OCI-LY7 (cell line): ENCODE data around the gene AUTS2. TPM values are rescaled to one million over a fixed set of nuclear protein-coding genes. Genes with fewer than 3 reads are reported as not detected.

Source experiments
- BruUV-seq: library from RNA; stranded (reverse); fragments of 400-500 nt; replicated peaks from 2 replicates; lab custom pipeline; 2021; lab: Mats Ljungman, UMichigan
- CTCF ChIA-PET: fragments of 300-600 bp; sonication (Branson Sonifier 250); formaldehyde crosslinking; loops from one replicate; lab custom pipeline; 2022; ENCODE audit warnings: antibody characterized with exemption; ENCODE audit not compliant: unreplicated experiment; lab: Charles Lee
- POLR2A ChIA-PET: fragments of 300-600 bp; sonication (Branson Sonifier 250); formaldehyde crosslinking; loops from one replicate; lab custom pipeline; 2022; ENCODE audit warnings: antibody characterized with exemption; lab: Charles Lee
- DNase-seq: peaks from one replicate; pipeline ENCODE4 v3.0.0-alpha.2; 2015; ENCODE audit warnings: low spot score
- H2AFZ ChIP-seq: fragments of 200-600 bp; sonication (generic), shearing (Covaris generic); 2 replicates; pipeline ENCODE4 v1.6.1; 2014; ENCODE audit warnings: mild to moderate bottlenecking, antibody characterized with exemption, low read length, moderate library complexity
- H3K27ac ChIP-seq: fragments of 200-600 bp; sonication (generic); 2 replicates; pipeline ENCODE4 v1.5.1; 2014; ENCODE audit warnings: mixed run types, low read depth, mild to moderate bottlenecking, moderate library complexity, low read length, inconsistent platforms; ENCODE audit not compliant: poor library complexity, severe bottlenecking
- H3K36me3 ChIP-seq: fragments of 200-600 bp; sonication (generic); 2 replicates; pipeline ENCODE4 v1.6.1; 2014; ENCODE audit warnings: mild to moderate bottlenecking, antibody characterized with exemption, low read length, moderate library complexity, mixed read lengths; ENCODE audit not compliant: insufficient read depth
- H3K4me1 ChIP-seq: fragments of 200-600 bp; sonication (generic); 2 replicates; pipeline ENCODE4 v1.5.1; 2014; ENCODE audit warnings: mild to moderate bottlenecking, low read length; ENCODE audit not compliant: insufficient read depth, poor library complexity, severe bottlenecking
- H3K4me2 ChIP-seq: fragments of 200-600 bp; sonication (generic); 2 replicates; pipeline ENCODE4 v1.6.1; 2014; ENCODE audit warnings: mild to moderate bottlenecking, low read length
- H3K4me3 ChIP-seq: fragments of 200-600 bp; sonication (generic); 2 replicates; pipeline ENCODE4 v1.5.1; 2014; ENCODE audit warnings: mild to moderate bottlenecking, low read depth, low read length; ENCODE audit not compliant: poor library complexity, severe bottlenecking
- H3K79me2 ChIP-seq: fragments of 200-600 bp; sonication (generic); 2 replicates; pipeline ENCODE4 v1.6.1; 2016; ENCODE audit warnings: low read depth, mild to moderate bottlenecking, low read length, moderate library complexity, mixed read lengths; ENCODE audit not compliant: insufficient read depth
- H3K9me2 ChIP-seq: fragments of 200-600 bp; sonication (generic); 2 replicates; pipeline ENCODE4 v1.6.1; 2016; ENCODE audit warnings: mild to moderate bottlenecking, low read length, mixed read lengths; ENCODE audit not compliant: insufficient read depth
- H3K9me3 ChIP-seq: fragments of 200-600 bp; sonication (generic); 2 replicates; pipeline ENCODE4 v1.6.1; 2014; ENCODE audit warnings: mild to moderate bottlenecking, mixed run types, low read length, mixed read lengths
- H4K20me1 ChIP-seq: fragments of 200-600 bp; sonication (generic); 2 replicates; pipeline ENCODE4 v1.6.1; 2014; ENCODE audit warnings: mild to moderate bottlenecking, antibody characterized with exemption, low read length, moderate library complexity, mixed read lengths; ENCODE audit not compliant: insufficient read depth
- EZH2phosphoT487 ChIP-seq: fragments of 200-600 bp; sonication (generic); IDR thresholded peaks from 2 replicates; pipeline ENCODE4 v1.6.1; 2018; ENCODE audit warnings: low read depth, borderline replicate concordance, mild to moderate bottlenecking, mixed run types, antibody characterized with exemption, low read length, moderate library complexity, mixed read lengths
- intact Hi-C: fragments of 100-400 bp; cut with micrococcal nuclease; formaldehyde crosslinking; loops from one replicate; pipeline ENCODE4 v1.10.0; 2022; ENCODE audit not compliant: unreplicated experiment
- total RNA-seq, 2 experiments: library from RNA; depleted of rRNA in 1 of 2; stranded (reverse); fragments of >200 nt in 1 of 2; shearing (Covaris generic) in 1 of 2; gene quantifications; 2 replicates each; pipeline ENCODE4 v1.2.3, GENCODE V29; 2014 to 2022
- TF ChIP-seq, protein P1 (sequence below): fragments of 200-600 bp; sonication (generic); conservative IDR thresholded peaks from 2 replicates; pipeline ENCODE4 v1.5.1; 2014; ENCODE audit warnings: mild to moderate bottlenecking, antibody characterized with exemption, low read length, moderate library complexity, mixed read lengths

AUTS2 gene
- total RNA-seq, 2 experiments from 2014 or later, result 37.9 to 78.5 TPM

DNA sequence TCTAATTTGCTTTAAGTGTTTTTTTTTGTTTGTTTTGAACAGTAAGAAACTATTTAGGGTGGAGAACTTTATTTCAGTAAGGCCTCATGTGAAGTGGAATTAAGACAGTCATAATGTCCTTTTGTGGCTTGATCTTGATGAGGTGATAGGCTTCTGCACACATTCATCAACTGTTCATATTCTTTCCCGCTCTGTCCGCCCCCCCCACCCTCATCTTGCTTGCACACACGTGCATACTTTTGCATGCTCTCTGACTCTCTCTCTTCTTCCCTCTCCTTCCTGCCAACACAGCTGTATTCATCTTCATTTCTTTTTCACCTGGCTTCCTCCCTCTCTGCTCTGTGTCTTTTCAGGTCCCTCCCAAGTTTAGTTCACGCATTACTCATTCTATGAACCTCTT is 429.6 kb downstream of the AUTS2 start:
- peak; percentile 82 for DNase-seq
- no peaks in the 10 kb centered on the region for H3K9me2 ChIP-seq
- ChIA-PET CTCF (interaction anchor here (0.7 kb wide), 1 partner anchor 426 kb away, joined by 3 read pairs; no protein-coding TSS in a partner anchor), POLR2A (interaction anchor here (0.7 kb wide), 1 partner anchor 25 kb away, joined by 3 read pairs; no protein-coding TSS in a partner anchor)
- H3K27ac ChIP-seq, result peak overlapping the region; percentile 64
- peaks cover 20% of the 10 kb centered on the region; the same call in 1 of the 2 replicates for H3K9me3 ChIP-seq
- BruUV-seq, result no TSS peak
- 0 out of 2 replicates have a peak, but pooled peaks cover 4% of the 10 kb centered on the region for H4K20me1 ChIP-seq
- intact Hi-C loops, result loop anchor here (2.0 to 5.0 kb wide), 2 partner anchors 75 to 136 kb away; no protein-coding TSS in a partner anchor
- H3K79me2 ChIP-seq, result peaks cover 12% of the 10 kb centered on the region; the same call in 1 of the 2 replicates
- H2AFZ ChIP-seq, result no peak overlapping the region
- H3K4me1 ChIP-seq, result peaks cover 55% of the 10 kb centered on the region
- H3K4me2 ChIP-seq, result peak overlapping the region; percentile 64
- peak overlapping the region; percentile 27 for H3K4me3 ChIP-seq
- no peaks in the 10 kb centered on the region; the same call in 1 of the 2 replicates for H3K36me3 ChIP-seq
- TF ChIP-seq, protein P1, sequence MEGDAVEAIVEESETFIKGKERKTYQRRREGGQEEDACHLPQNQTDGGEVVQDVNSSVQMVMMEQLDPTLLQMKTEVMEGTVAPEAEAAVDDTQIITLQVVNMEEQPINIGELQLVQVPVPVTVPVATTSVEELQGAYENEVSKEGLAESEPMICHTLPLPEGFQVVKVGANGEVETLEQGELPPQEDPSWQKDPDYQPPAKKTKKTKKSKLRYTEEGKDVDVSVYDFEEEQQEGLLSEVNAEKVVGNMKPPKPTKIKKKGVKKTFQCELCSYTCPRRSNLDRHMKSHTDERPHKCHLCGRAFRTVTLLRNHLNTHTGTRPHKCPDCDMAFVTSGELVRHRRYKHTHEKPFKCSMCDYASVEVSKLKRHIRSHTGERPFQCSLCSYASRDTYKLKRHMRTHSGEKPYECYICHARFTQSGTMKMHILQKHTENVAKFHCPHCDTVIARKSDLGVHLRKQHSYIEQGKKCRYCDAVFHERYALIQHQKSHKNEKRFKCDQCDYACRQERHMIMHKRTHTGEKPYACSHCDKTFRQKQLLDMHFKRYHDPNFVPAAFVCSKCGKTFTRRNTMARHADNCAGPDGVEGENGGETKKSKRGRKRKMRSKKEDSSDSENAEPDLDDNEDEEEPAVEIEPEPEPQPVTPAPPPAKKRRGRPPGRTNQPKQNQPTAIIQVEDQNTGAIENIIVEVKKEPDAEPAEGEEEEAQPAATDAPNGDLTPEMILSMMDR, result no peak
- no peak for TF ChIP-seq EZH2phosphoT487

DNA sequence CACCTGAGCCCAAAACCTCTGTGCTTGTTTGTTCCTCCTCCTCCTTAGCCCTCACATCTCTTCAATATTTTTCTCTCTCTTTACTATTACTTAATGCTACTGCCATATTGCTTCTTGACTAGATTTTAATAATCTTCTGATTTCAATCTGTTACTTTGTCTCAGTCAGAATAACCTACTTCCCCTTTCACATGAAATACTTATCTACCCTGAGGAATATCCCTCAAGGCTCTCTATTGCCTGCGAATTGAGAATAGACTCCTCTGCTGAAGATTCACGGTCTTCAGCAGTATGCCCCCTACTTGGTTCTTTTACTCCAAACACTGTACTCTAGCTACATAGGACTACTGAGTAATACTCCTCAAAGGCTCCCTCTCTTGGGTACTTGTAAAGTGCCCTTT is 430.3 kb downstream of the AUTS2 start:
- peak overlapping the region; percentile 64 for H3K4me2 ChIP-seq
- TF ChIP-seq, protein P1, result no peak
- no peak for TF ChIP-seq EZH2phosphoT487
- DNase-seq, result peak; percentile 35
- no peak overlapping the region for H2AFZ ChIP-seq
- ChIA-PET CTCF (interaction anchor here (0.7 kb wide), 1 partner anchor 427 kb away, joined by 3 read pairs; no protein-coding TSS in a partner anchor), POLR2A (interaction anchor here (0.6 to 1.6 kb wide), 5 partner anchors 14 to 764 kb away, joined by 3 to 4 read pairs (median 3); no protein-coding TSS in a partner anchor)
- peaks cover 22% of the 10 kb centered on the region; the same call in 1 of the 2 replicates for H3K9me3 ChIP-seq
- 0 out of 2 replicates have a peak, but pooled peaks cover 4% of the 10 kb centered on the region for H4K20me1 ChIP-seq
- BruUV-seq, result no TSS peak
- peaks cover 56% of the 10 kb centered on the region for H3K4me1 ChIP-seq
- peaks cover 12% of the 10 kb centered on the region; the same call in 1 of the 2 replicates for H3K79me2 ChIP-seq
- H3K27ac ChIP-seq, result peak overlapping the region; percentile 64
- peak overlapping the region; percentile 27 for H3K4me3 ChIP-seq
- no peaks in the 10 kb centered on the region; the same call in 1 of the 2 replicates for H3K36me3 ChIP-seq
- H3K9me2 ChIP-seq, result no peaks in the 10 kb centered on the region
- intact Hi-C loops, result loop anchor here (2.0 to 5.0 kb wide), 2 partner anchors 76 to 136 kb away; no protein-coding TSS in a partner anchor

DNA sequence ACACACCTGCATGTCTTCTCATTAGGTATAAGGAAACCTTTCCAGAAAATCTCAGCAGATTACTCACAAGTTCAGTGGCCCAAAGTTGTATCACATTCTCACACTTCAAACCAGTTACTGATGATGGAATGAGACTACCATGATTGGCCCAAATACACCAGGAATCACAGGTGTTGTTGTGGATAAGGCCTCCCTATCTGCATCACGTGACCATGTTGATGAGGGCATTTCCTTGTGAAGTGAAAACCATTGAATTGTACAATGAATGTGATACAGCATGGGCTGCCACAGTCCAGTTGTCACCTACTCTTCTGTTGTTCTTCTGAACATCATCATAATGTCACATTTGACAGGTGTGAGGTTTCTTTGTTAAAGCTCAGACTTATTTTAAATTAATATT is 431.7 kb downstream of the AUTS2 start:
- Histone ChIP-seq H3K79me2 (peaks cover 12% of the 10 kb centered on the region; the same call in 1 of the 2 replicates), H3K36me3 (no peaks in the 10 kb centered on the region; the same call in 1 of the 2 replicates), H4K20me1 (0 out of 2 replicates have a peak, but pooled peaks cover 4% of the 10 kb centered on the region), H3K27ac (no peak overlapping the region), H3K4me3 (no peak overlapping the region), H3K9me3 (peaks cover 22% of the 10 kb centered on the region; the same call in 1 of the 2 replicates), H3K4me2 (peak overlapping the region; percentile 18), H2AFZ (no peak overlapping the region), H3K9me2 (no peaks in the 10 kb centered on the region), H3K4me1 (peaks cover 56% of the 10 kb centered on the region)
- intact Hi-C loops, result loop anchor here (2.0 to 10.0 kb wide), 3 partner anchors 77 to 335 kb away; no protein-coding TSS in a partner anchor
- no TSS peak for BruUV-seq
- POLR2A ChIA-PET, result interaction anchor here (0.5 to 1.6 kb wide), 5 partner anchors 15 to 133 kb away, joined by 3 to 4 read pairs (median 3); no protein-coding TSS in a partner anchor
- peak; percentile 37 for DNase-seq
- no peak for TF ChIP-seq EZH2phosphoT487
- TF ChIP-seq, protein P1, result no peak
- CTCF ChIA-PET, result no interaction called here
